ENCODE results near the gene DEFB131B. TPM values are rescaled to one million over a fixed set of nuclear protein-coding genes. Genes with fewer than 3 reads are reported as not detected.
"Not testable (repeated sequence)": the region's sequence is repeated elsewhere in the genome, so short reads cannot be mapped to it uniquely, and the experiment has no call there.

The DEFB131B gene
- total RNA-seq, 1 donor from 2014 or later: not detected

DNA sequence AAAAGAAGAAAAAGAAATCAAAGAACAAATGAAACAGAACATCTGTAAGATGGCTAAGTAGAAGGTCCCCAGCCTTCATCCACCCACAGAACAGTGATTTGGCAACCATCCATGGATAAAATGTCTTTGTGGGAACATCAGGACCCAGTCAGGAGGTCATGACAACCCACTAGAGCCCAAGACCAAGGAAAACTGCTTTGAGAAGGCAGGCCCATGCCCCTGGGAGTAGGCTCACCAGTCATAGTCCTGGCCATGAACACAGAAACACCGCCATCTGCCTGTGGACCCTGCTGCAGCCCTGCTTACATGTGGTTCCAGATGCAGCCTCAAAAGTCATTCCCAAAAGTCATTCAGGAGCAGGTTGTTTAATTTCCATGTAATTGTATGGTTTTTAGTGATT, 11.0 kb upstream of the DEFB131B start:
- not testable (repeated sequence) for H3K27me3 ChIP-seq (ENCODE audit: control insufficient read depth in 3 of 3, insufficient read depth in 3 of 3, low read length in 3 of 3); H3K9me3 ChIP-seq (ENCODE audit: control insufficient read depth in 3 of 3, low read length in 3 of 3); H3K9ac ChIP-seq (ENCODE audit: low read depth in 1 of 3, low read length in 3 of 3); H3K4me1 ChIP-seq (ENCODE audit: control insufficient read depth in 3 of 3, insufficient read depth in 3 of 3, low read length in 3 of 3); H3K36me3 ChIP-seq (ENCODE audit: control insufficient read depth in 3 of 3, insufficient read depth in 3 of 3, low read length in 3 of 3); H3K27ac ChIP-seq (ENCODE audit: low read depth, low read length); H3K4me3 ChIP-seq (ENCODE audit: low read length in 3 of 3)

DNA sequence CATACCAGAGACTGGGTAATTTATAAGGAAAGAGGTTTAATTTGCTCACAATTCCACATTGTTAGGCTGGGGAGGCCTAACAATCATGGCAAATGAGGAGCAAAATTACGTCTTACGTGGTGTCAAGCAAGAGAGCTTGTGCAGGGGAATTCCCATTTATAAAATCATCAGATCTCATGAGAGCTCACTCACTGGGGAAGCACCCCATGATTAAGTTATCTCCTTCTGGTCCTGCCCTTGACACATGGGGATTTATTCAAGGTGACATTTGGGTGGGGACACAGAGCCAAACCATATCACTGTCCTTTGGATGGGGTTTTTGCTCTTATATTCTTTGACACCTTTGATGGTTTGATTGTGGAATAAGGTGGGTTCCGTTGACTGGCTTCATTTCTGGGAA, 8.3 kb upstream of the DEFB131B start:
- H3K27me3 ChIP-seq (ENCODE audit: control insufficient read depth in 3 of 3, insufficient read depth in 3 of 3, low read length in 3 of 3); H3K9ac ChIP-seq (ENCODE audit: low read depth in 1 of 3, low read length in 3 of 3); H3K9me3 ChIP-seq (ENCODE audit: control insufficient read depth in 3 of 3, low read length in 3 of 3); H3K36me3 ChIP-seq (ENCODE audit: control insufficient read depth in 3 of 3, insufficient read depth in 3 of 3, low read length in 3 of 3); H3K27ac ChIP-seq (ENCODE audit: low read depth, low read length); H3K4me3 ChIP-seq (ENCODE audit: low read length in 3 of 3); H3K4me1 ChIP-seq (ENCODE audit: control insufficient read depth in 3 of 3, insufficient read depth in 3 of 3, low read length in 3 of 3): not testable (repeated sequence)

DNA sequence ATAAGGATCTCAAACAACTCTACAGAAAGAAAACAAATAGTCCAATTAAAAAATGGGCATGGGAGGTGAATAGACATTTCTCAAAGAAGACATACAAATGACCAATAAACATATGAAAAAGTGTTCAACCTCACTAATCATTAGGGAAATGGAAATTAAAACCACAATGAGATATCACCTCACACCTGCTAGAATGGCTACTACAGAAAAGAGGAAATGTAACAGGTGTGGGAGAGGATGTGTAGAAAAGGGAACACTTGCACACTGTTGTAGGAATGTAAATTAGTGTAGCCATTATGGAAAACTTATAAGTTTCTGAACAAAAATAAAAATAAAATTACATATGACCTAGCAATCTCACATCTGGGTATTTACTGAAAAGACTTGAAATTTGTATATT, 7.6 kb upstream of the DEFB131B start:
- not testable (repeated sequence) for H3K27ac ChIP-seq (ENCODE audit: low read depth, low read length); H3K27me3 ChIP-seq (ENCODE audit: control insufficient read depth in 3 of 3, insufficient read depth in 3 of 3, low read length in 3 of 3); H3K4me1 ChIP-seq (ENCODE audit: control insufficient read depth in 3 of 3, insufficient read depth in 3 of 3, low read length in 3 of 3); H3K9ac ChIP-seq (ENCODE audit: low read depth in 1 of 3, low read length in 3 of 3); H3K9me3 ChIP-seq (ENCODE audit: control insufficient read depth in 3 of 3, low read length in 3 of 3); H3K4me3 ChIP-seq (ENCODE audit: low read length in 3 of 3); H3K36me3 ChIP-seq (ENCODE audit: control insufficient read depth in 3 of 3, insufficient read depth in 3 of 3, low read length in 3 of 3)

DNA sequence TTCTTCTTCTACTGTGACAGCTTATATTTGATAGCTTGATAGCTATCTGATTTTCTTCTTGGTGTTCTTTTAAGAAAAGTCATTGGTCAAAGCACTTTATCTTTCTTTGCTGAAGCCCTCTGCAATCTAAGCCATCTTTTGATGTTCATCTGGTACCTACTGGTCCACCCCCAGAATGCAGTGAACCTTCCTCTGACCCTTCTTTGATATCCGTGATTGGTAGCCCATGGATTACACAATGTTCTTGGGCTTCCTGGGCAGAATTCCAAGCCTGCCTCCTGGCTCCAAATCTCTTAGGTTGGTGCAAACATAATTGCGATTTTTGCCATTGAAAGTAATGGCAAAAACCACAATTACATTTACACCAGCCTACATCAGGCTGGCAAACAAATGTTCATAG, 2.0 kb upstream of the DEFB131B start:
- not testable (repeated sequence) for H3K27ac ChIP-seq (ENCODE audit: low read depth, low read length); H3K9ac ChIP-seq (ENCODE audit: low read depth in 1 of 3, low read length in 3 of 3)

DNA sequence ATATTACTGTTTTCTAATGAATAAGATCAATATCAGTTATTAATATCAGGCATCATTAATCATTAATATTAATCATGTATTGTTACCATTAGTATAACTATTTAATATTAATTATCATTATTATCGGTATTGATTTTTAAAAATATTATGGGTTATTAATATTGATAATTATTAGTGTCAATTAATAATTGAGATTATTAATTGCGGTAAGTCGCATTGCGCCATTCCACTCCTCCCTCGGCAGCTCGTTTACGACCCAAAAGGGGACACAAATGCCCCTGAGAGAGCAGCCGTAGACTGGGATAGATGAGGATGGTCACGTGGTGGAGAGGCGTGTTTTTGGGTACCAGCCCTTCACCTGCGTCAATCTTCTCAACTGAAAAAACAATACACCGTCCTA, 7.6 kb downstream of the DEFB131B start:
- not testable (repeated sequence) for H3K4me3 ChIP-seq (ENCODE audit: low read length in 3 of 3); H3K27ac ChIP-seq (ENCODE audit: low read depth, low read length); H3K36me3 ChIP-seq (ENCODE audit: control insufficient read depth in 3 of 3, insufficient read depth in 3 of 3, low read length in 3 of 3); H3K9me3 ChIP-seq (ENCODE audit: control insufficient read depth in 3 of 3, low read length in 3 of 3); H3K27me3 ChIP-seq (ENCODE audit: control insufficient read depth in 3 of 3, insufficient read depth in 3 of 3, low read length in 3 of 3); H3K4me1 ChIP-seq (ENCODE audit: control insufficient read depth in 3 of 3, insufficient read depth in 3 of 3, low read length in 3 of 3); H3K9ac ChIP-seq (ENCODE audit: low read depth in 1 of 3, low read length in 3 of 3)

More for the DNA sequence above, 2.0 kb upstream of the DEFB131B start:
- not testable (repeated sequence) for H3K4me1 ChIP-seq (ENCODE audit: control insufficient read depth in 3 of 3, insufficient read depth in 3 of 3, low read length in 3 of 3); H3K9me3 ChIP-seq (ENCODE audit: control insufficient read depth in 3 of 3, low read length in 3 of 3); H3K4me3 ChIP-seq (ENCODE audit: low read length in 3 of 3); H3K27me3 ChIP-seq (ENCODE audit: control insufficient read depth in 3 of 3, insufficient read depth in 3 of 3, low read length in 3 of 3); H3K36me3 ChIP-seq (ENCODE audit: control insufficient read depth in 3 of 3, insufficient read depth in 3 of 3, low read length in 3 of 3)

DNA sequence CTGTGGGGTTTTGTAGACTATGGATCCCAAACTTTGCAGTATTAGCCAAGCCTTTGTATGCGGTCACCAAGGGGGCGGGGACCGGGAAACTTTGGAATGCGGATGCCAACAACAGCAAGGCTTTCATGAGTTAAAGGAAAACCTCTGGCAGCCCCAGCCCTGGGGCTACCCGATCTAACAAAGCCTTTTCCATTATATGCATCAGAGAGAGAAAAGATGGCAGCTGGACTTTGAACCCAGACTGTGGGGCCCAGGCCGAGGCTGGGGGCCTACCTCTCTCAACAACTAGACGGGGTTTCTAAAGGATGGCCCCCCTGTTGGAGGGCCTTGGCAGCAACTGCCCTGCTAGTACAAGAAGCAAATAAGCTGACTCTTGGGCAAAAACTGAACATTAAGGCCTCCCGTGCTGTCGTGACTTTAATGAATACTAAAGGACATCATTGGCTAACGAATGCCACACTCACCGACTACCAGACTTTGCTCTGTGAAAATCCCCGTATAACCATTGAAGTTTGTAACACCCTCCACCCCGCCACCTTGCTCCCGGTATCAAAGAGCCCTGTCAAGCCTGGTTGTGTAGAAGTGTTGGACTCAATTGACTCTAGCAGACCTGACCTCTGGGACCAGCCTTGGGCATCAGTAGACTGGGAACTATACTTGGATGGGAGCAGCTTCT, 10.2 kb downstream of the DEFB131B start:
- H3K4me3 ChIP-seq (ENCODE audit: low read length in 3 of 3); H3K4me1 ChIP-seq (ENCODE audit: control insufficient read depth in 3 of 3, insufficient read depth in 3 of 3, low read length in 3 of 3); H3K27me3 ChIP-seq (ENCODE audit: control insufficient read depth in 3 of 3, insufficient read depth in 3 of 3, low read length in 3 of 3): not testable (repeated sequence)

DNA sequence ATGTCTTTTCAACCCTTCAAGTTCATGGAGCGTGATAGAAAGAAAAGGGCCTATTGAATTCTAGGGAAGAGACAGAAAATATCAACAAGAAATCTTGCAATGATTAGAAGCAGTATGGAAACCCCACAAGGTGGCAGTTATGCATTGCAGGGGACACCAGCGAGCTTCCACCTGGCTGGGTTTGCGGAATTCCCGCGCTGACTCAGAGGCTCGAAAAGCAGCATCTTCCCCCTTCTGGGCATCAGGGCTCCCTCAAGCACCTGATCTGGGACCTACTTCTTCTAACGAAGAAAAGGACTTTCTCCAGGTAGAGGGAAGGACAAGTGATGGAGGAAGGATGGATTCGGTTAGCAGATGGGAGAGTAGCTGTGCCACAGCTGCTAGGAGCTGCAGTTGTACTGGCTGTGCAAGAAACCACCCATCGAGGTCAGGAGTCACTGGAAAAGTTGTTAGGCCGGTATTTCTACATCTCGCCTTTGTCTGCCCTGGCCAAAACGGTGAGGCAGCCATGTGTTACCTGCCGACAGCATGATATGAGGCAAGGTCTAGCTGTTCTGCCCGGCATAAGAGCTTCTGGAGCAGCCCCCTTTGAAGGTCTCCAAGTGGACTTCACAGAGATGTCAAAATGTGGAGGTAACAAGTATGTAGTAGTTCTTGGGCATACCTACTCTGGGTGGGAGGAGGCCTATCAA, 11.1 kb downstream of the DEFB131B start:
- not testable (repeated sequence) for H3K4me1 ChIP-seq (ENCODE audit: control insufficient read depth in 3 of 3, insufficient read depth in 3 of 3, low read length in 3 of 3); H3K4me3 ChIP-seq (ENCODE audit: low read length in 3 of 3); H3K9ac ChIP-seq (ENCODE audit: low read depth in 1 of 3, low read length in 3 of 3); H3K27me3 ChIP-seq (ENCODE audit: control insufficient read depth in 3 of 3, insufficient read depth in 3 of 3, low read length in 3 of 3); H3K9me3 ChIP-seq (ENCODE audit: control insufficient read depth in 3 of 3, low read length in 3 of 3); H3K27ac ChIP-seq (ENCODE audit: low read depth, low read length); H3K36me3 ChIP-seq (ENCODE audit: control insufficient read depth in 3 of 3, insufficient read depth in 3 of 3, low read length in 3 of 3)

More for the DNA sequence above, 10.2 kb downstream of the DEFB131B start:
- H3K9me3 ChIP-seq (ENCODE audit: control insufficient read depth in 3 of 3, low read length in 3 of 3); H3K27ac ChIP-seq (ENCODE audit: low read depth, low read length); H3K9ac ChIP-seq (ENCODE audit: low read depth in 1 of 3, low read length in 3 of 3); H3K36me3 ChIP-seq (ENCODE audit: control insufficient read depth in 3 of 3, insufficient read depth in 3 of 3, low read length in 3 of 3): not testable (repeated sequence)

DNA sequence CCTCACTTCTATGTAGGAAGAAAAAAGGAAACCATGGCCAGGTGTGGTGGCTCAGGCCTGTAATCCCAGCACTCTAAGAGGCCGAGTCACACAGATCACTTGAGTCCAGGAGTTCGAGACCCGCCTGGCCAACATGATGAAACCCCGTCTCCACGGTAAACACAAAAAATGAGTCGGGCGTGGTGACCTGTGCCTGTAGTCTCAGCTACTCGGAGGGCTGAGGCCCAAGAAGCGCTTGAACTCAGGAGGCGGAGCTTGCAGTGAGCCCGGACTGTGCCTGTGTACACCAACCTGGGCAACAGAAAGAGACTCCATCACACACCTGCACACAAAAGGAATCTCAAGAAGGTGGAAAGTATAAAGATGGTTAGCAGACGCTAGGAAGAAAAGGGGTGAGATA, 17.7 kb downstream of the DEFB131B start:
- H3K4me1 ChIP-seq (ENCODE audit: control insufficient read depth in 3 of 3, insufficient read depth in 3 of 3, low read length in 3 of 3): peaks cover 0 to 4% (median 3%) of the 10 kb centered on the region in 3 donors
- H3K4me3 ChIP-seq (ENCODE audit: low read length in 3 of 3): no peak overlapping the region

DNA sequence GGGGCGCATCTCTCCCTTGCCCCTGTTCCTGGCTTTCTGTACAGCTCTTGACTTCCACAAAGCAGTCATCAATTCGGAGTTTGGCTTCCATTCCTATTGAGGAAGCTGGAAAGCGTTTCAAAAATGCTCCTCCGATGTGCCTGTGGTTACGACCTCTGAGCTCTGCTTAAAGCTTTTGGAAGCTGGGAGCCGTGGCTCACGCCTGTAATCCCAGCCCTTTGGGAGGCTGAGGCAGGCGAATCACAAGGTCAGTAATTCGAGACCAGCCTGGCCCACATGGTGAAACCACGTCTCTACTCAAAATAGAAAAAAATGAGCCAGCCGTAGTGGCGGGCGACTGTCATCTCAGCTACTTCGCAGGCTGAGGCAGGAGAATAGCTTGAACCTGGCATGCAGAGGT, 22.9 kb downstream of the DEFB131B start:
- Histone ChIP-seq H3K9ac (ENCODE audit: low read depth in 1 of 3, low read length in 3 of 3) (peak overlapping the region in 2 of 3 donors; percentile 33 to 38), H3K27ac (ENCODE audit: low read depth, low read length) (peak overlapping the region; percentile 80)
- H3K36me3 ChIP-seq (ENCODE audit: control insufficient read depth in 3 of 3, insufficient read depth in 3 of 3, low read length in 3 of 3); H3K9me3 ChIP-seq (ENCODE audit: control insufficient read depth in 3 of 3, low read length in 3 of 3); H3K4me1 ChIP-seq (ENCODE audit: control insufficient read depth in 3 of 3, insufficient read depth in 3 of 3, low read length in 3 of 3); H3K27me3 ChIP-seq (ENCODE audit: control insufficient read depth in 3 of 3, insufficient read depth in 3 of 3, low read length in 3 of 3); H3K4me3 ChIP-seq (ENCODE audit: low read length in 3 of 3): not testable (repeated sequence)

More for the DNA sequence above, 17.7 kb downstream of the DEFB131B start:
- Histone ChIP-seq H3K9me3 (ENCODE audit: control insufficient read depth in 3 of 3, low read length in 3 of 3) (no peaks in the 10 kb centered on the region), H3K27ac (ENCODE audit: low read depth, low read length) (no peak overlapping the region), H3K27me3 (ENCODE audit: control insufficient read depth in 3 of 3, insufficient read depth in 3 of 3, low read length in 3 of 3) (no peaks in the 10 kb centered on the region), H3K9ac (ENCODE audit: low read depth in 1 of 3, low read length in 3 of 3) (no peak overlapping the region), H3K36me3 (ENCODE audit: control insufficient read depth in 3 of 3, insufficient read depth in 3 of 3, low read length in 3 of 3) (peaks cover 0 to 3% (median 0%) of the 10 kb centered on the region in 3 donors)

DNA sequence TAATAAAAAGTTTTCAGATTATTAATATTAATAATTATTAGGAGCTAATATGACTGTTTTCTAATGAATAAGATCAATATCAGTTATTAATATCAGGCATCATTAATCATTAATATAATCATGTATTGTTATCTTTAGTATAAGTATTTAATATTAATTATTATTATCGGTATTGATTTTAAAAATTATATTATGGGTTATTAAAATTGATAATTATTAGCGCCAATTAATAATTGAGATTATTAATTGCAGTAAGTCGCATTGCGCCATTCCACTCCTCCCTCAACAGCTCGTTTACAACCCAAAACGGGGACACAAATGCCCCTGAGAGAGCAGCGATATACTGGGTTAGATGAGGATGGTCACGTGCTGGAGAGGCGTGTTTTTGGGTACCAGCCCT, 30.0 kb downstream of the DEFB131B start:
- no peak overlapping the region for H3K9ac ChIP-seq (ENCODE audit: low read depth in 1 of 3, low read length in 3 of 3)
- H3K27ac ChIP-seq (ENCODE audit: low read depth, low read length): no peak overlapping the region
- no peaks in the 10 kb centered on the region for H3K27me3 ChIP-seq (ENCODE audit: control insufficient read depth in 3 of 3, insufficient read depth in 3 of 3, low read length in 3 of 3)
- H3K4me1 ChIP-seq (ENCODE audit: control insufficient read depth in 3 of 3, insufficient read depth in 3 of 3, low read length in 3 of 3): no peaks in the 10 kb centered on the region
- peaks cover 0 to 6% (median 4%) of the 10 kb centered on the region in 3 donors for H3K36me3 ChIP-seq (ENCODE audit: control insufficient read depth in 3 of 3, insufficient read depth in 3 of 3, low read length in 3 of 3)
- H3K9me3 ChIP-seq (ENCODE audit: control insufficient read depth in 3 of 3, low read length in 3 of 3): no peaks in the 10 kb centered on the region
- H3K4me3 ChIP-seq (ENCODE audit: low read length in 3 of 3): no peak overlapping the region

All from skeletal muscle tissue (tissue), 4 donors.